Body of pancreas (tissue), 4 donors: ENCODE measurements around the gene GRM8.

Experiments used
- CTCF ChIP-seq, 7 experiments: fragments of 450-650 bp in 4 of 7; fragments of 200-600 bp in 3 of 7; sonication (generic) in 3 of 7; IDR thresholded peaks; one replicate each; pipeline ENCODE4 v1.5.1; 2016 to 2019; ENCODE audit warnings: antibody characterized with exemption in 7 of 7
- POLR2A ChIP-seq, 3 donors: fragments of 450-650 bp; IDR thresholded peaks; one replicate each; pipeline ENCODE4 v1.6.1; 2016; ENCODE audit warnings: antibody characterized with exemption in 3 of 3, mild to moderate bottlenecking in 2 of 3

- no peak for TF ChIP-seq CTCF (IDR thresholded peaks at IDR 0.05)
- TF ChIP-seq POLR2A (IDR thresholded peaks at IDR 0.05) = no peak
Observed at GRCh38 chr7:126790763-126791162, 462.0 kb downstream of the GRM8 start.
